ENCODE results near the gene C1RL.

DNA sequence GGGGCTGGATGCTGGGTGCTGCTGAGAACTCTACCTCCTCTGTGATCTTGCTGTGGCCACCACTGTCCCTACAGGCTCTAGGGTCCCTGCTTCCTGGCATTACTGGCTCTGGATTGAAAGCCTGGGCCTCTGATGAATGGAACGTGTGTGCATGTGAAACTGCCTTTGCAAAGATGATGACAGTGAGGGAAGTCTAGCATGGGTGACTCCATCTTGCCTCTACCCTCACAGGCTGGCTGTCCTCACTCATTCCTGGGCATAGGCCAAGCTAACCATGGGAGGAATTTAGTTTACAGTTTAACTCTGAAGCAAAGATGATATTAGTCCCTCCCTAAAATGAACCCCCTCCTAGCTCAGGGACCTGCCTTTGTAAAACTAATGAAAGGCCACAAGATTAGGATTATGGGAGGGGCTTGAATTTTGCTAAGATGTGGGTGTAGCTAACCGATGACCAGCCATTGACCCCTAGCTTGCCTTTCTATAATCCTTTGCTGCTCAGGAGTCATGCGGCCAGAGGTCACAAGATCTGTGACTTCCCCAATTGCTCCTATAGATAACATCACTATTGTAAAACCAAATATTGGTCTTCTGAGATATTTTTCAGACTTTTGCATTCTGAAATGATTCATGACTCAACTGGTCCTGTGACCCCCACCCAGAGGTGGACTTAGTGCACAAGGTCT lies 50.7 kb downstream of the C1RL start:
- no peak for TF ChIP-seq CTCF (IDR thresholded peaks at IDR 0.05)
- TF ChIP-seq EP300 (IDR thresholded peaks at IDR 0.05) = no peak

All from ovary (tissue), 3 donors.